ENCODE data around the gene SCO1. TPM values are rescaled to one million over a fixed set of nuclear protein-coding genes. Genes with fewer than 3 reads are reported as not detected.

The SCO1 gene
- total and polyA plus RNA-seq, 2 donors (not counting 1 experiment from before 2014, with no cell fraction given) = 5.9 to 28.6 TPM

GRCh38 chr17:10657879-10658278 is 39.5 kb downstream of the SCO1 start:
- no peaks in the 10 kb centered on the region for H3K9me3 ChIP-seq (ENCODE audit: control extremely low read depth in 1 of 3, control insufficient read depth in 2 of 3, insufficient read depth in 1 of 3, low read length in 2 of 3)
- H3K4me3 ChIP-seq (ENCODE audit: control extremely low read depth in 1 of 5, extremely low read depth in 1 of 5, insufficient read depth in 1 of 5, low read depth in 2 of 5, low read length in 4 of 5) = no peak overlapping the region
- H3K79me2 ChIP-seq (ENCODE audit: control insufficient read depth, insufficient read depth, low read length) = no peaks in the 10 kb centered on the region
- H3K9ac ChIP-seq (ENCODE audit: low read length) = no peak overlapping the region
- Mint-ChIP-seq H3K27ac (no peak overlapping the region), H3K9me3 (ENCODE audit: insufficient read depth) (no peaks in the 10 kb centered on the region), H3K4me1 (peaks cover 6% of the 10 kb centered on the region), H3K27me3 (peaks cover 3% of the 10 kb centered on the region), H3K4me3 (no peak overlapping the region)
- no peak overlapping the region for H3K27ac ChIP-seq (ENCODE audit: low read length in 2 of 2)
- no peaks in the 10 kb centered on the region for H3K36me3 ChIP-seq (replicated peaks in 1 of 2; ENCODE audit: control extremely low read depth in 1 of 2, control insufficient read depth in 1 of 2, extremely low read depth in 1 of 2, insufficient read depth in 2 of 2, low read length in 1 of 2)
- no peak for TF ChIP-seq CTCF (IDR thresholded peaks at IDR 0.05)
- intact Hi-C loops (cut with micrococcal nuclease) = no loop called here
- CTCF ChIA-PET = interaction anchor here (1.0 kb wide), 1 partner anchor 11 kb away, joined by 3 read pairs; no protein-coding TSS in a partner anchor
- WGBS (ENCODE audit: insufficient coverage) = 91% methylated on average over 8 of the region's 10 CpGs
- no peaks in the 10 kb centered on the region for H4K20me1 ChIP-seq (ENCODE audit: control insufficient read depth, insufficient read depth, low read length, poor library complexity, severe bottlenecking)
- POLR2A ChIA-PET = no interaction called here
- peaks cover 4 to 6% of the 10 kb centered on the region in 2 donors for H3K4me1 ChIP-seq (ENCODE audit: control insufficient read depth in 2 of 2, insufficient read depth in 2 of 2, low read length in 2 of 2)
- no peak for ATAC-seq (ENCODE audit: low read depth)
- H2AFZ ChIP-seq (ENCODE audit: insufficient read depth, low read depth, low read length, poor library complexity, severe bottlenecking) = no peak overlapping the region
- H3K4me2 ChIP-seq (replicated peaks; ENCODE audit: low read depth, low read length, poor library complexity, severe bottlenecking) = no peak overlapping the region
- no peak for DNase-seq
- no peaks in the 10 kb centered on the region for H3K27me3 ChIP-seq (replicated peaks in 1 of 4; ENCODE audit: control extremely low read depth in 1 of 4, control insufficient read depth in 3 of 4, insufficient read depth in 4 of 4, low read length in 3 of 4)

- Histone ChIP-seq H3K4me2 (replicated peaks; ENCODE audit: low read depth, low read length, poor library complexity, severe bottlenecking) (no peak within 1 kb of the TSS), H3K4me3 (ENCODE audit: control extremely low read depth in 1 of 5, extremely low read depth in 1 of 5, insufficient read depth in 1 of 5, low read depth in 2 of 5, low read length in 4 of 5) (no peak within 1 kb of the TSS), H3K9ac (ENCODE audit: low read length) (no peak within 1 kb of the TSS), H3K27ac (ENCODE audit: low read length in 2 of 2) (no peak within 1 kb of the TSS), H3K36me3 (replicated peaks in 1 of 2; ENCODE audit: control extremely low read depth in 1 of 2, control insufficient read depth in 1 of 2, extremely low read depth in 1 of 2, insufficient read depth in 2 of 2, low read length in 1 of 2) (no peaks in the 10 kb centered on the region), H3K27me3 (replicated peaks in 1 of 4; ENCODE audit: control extremely low read depth in 1 of 4, control insufficient read depth in 3 of 4, insufficient read depth in 4 of 4, low read length in 3 of 4) (no peaks in the 10 kb centered on the region), H4K20me1 (ENCODE audit: control insufficient read depth, insufficient read depth, low read length, poor library complexity, severe bottlenecking) (no peaks in the 10 kb centered on the region), H3K9me3 (ENCODE audit: control extremely low read depth in 1 of 3, control insufficient read depth in 2 of 3, insufficient read depth in 1 of 3, low read length in 2 of 3) (no peaks in the 10 kb centered on the region), H3K4me1 (ENCODE audit: control insufficient read depth in 2 of 2, insufficient read depth in 2 of 2, low read length in 2 of 2) (peaks cover 6% of the 10 kb centered on the region in 2 donors), H2AFZ (ENCODE audit: insufficient read depth, low read depth, low read length, poor library complexity, severe bottlenecking) (no peak within 1 kb of the TSS), H3K79me2 (ENCODE audit: control insufficient read depth, insufficient read depth, low read length) (no peaks in the 10 kb centered on the region)
- H3K27me3 Mint-ChIP-seq = peaks cover 3% of the 10 kb centered on the region
- H3K9me3 Mint-ChIP-seq (ENCODE audit: insufficient read depth) = no peaks in the 10 kb centered on the region
- H3K27ac Mint-ChIP-seq = no peak within 1 kb of the TSS
- ATAC-seq (ENCODE audit: low read depth) = no peak
- no peak within 1 kb of the TSS for H3K4me3 Mint-ChIP-seq
- H3K4me1 Mint-ChIP-seq = peaks cover 8% of the 10 kb centered on the region
- intact Hi-C loops (cut with micrococcal nuclease) = no loop called here
- WGBS (ENCODE audit: insufficient coverage) = 83% methylated on average over 12 of the region's 15 CpGs
- DNase-seq = no peak
- ChIA-PET CTCF (interaction anchor here (1.0 kb wide), 1 partner anchor 10 kb away, joined by 3 read pairs; no protein-coding TSS in a partner anchor), POLR2A (no interaction called here)
- TF ChIP-seq EZH2 (IDR thresholded peaks at IDR 0.05; ENCODE audit: borderline replicate concordance, insufficient read depth, low read depth, low read length, poor library complexity, severe bottlenecking) = no peak
- no peak for TF ChIP-seq CTCF (IDR thresholded peaks at IDR 0.05)
Observed at GRCh38 chr17:10657148-10657547, 40.2 kb downstream of the SCO1 start, which contains the start of gene MYH3. MYH3 (minus strand) TSS chr17:10657309; CDS start chr17:10655064, 2,245 bp downstream.

Data from B cell (primary cell).